LNCAP (cell line): ENCODE measurements around the gene PTPN18.

Experiments used
- TF ChIP-seq, protein P1 (sequence below): fragments of 450-650 bp; IDR thresholded peaks from 2 replicates; pipeline ENCODE4 v1.5.1; 2017; ENCODE audit warnings: mild to moderate bottlenecking

Gene PTPN18

GRCh38 chr2:130374587-130375290 is 18.9 kb downstream of the PTPN18 start:
- TF ChIP-seq, protein P1, sequence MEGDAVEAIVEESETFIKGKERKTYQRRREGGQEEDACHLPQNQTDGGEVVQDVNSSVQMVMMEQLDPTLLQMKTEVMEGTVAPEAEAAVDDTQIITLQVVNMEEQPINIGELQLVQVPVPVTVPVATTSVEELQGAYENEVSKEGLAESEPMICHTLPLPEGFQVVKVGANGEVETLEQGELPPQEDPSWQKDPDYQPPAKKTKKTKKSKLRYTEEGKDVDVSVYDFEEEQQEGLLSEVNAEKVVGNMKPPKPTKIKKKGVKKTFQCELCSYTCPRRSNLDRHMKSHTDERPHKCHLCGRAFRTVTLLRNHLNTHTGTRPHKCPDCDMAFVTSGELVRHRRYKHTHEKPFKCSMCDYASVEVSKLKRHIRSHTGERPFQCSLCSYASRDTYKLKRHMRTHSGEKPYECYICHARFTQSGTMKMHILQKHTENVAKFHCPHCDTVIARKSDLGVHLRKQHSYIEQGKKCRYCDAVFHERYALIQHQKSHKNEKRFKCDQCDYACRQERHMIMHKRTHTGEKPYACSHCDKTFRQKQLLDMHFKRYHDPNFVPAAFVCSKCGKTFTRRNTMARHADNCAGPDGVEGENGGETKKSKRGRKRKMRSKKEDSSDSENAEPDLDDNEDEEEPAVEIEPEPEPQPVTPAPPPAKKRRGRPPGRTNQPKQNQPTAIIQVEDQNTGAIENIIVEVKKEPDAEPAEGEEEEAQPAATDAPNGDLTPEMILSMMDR, result no peak

DNA sequence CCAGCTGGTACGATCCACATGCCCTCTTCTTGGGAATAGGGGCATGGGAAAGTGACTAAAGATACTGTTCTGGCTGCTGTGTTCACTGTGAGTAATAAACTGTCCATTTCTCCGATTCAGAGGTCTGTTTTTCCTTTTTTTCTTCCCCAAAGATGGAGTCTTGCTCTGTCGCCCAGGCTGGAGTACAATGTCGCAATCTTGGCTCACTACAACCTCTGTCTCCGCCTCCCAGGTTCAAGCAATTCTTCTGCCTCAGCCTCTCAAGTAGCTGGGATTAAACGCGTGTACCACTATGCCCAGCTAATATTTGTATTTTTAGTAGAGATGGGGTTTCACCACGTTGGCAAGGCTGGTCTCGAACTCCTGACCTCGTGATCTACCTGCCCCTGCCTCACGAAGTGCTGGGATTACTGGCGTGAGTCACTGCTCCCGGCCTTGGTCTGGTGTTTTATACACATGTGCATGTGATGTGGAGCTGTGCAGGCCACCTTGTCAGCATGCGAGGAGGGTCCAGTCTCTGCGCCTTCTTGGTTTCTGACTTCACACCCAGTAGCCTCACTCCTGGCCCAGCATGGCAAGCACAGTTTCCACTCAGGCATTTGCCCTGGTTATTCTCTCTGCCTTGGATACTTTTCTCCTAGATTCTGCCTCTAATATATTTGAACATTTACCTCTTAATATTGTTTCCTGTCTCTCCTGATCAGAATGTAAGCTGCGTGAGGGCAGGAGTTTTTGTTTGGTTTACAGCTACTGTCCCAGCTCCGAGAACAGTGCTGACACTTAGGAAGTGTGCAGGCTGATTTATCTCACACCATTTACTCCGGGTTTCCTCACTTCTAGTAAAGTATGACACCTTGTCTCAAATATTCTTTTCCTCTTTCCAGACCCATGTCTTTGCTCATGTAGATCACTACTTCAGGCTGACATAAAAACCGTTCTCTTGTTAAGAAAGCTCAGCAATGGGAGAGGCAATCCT is 19.7 kb downstream of the PTPN18 start:
- TF ChIP-seq, protein P1, result no peak

DNA sequence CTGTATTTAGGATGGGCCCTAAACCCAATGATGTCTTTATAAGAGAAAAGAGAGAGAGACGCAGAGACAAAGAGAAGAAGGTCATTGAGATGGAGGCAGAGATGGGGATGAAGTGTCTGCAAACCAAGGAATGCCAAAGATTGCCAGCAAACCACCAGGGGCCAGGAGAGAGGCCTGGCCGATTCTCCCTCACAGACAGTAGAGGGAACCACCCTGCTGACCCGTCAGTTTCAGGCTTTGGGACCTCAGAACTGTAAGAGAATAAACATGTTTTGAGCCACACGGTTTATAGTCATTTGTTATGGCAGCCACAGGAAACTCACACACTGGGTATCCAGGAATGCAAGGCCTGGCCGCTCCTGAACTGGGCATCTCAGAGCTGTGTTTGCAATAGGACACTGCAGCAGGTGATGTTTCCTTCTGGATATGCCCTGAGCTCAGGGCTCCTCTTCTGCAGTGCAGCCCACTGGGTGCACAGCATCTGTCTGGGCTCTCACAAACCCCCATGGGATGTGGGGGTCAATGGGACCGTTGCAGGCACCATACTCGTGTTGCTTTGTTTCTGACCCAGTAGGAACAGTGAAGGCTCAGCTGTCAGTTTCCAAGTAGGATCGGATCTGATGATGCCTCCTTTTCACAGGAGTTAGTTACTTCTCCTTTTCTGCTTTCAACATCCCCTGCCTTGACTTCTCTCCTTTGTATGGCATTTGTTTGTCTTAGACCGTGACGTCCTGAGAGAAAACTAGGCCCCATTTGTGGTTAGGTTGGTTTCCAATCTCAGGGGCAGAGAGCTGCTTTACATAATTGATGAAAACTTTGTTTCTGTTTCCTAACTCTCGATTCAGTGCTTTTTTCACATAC is 20.8 kb downstream of the PTPN18 start:
- TF ChIP-seq, protein P1, result no peak

DNA sequence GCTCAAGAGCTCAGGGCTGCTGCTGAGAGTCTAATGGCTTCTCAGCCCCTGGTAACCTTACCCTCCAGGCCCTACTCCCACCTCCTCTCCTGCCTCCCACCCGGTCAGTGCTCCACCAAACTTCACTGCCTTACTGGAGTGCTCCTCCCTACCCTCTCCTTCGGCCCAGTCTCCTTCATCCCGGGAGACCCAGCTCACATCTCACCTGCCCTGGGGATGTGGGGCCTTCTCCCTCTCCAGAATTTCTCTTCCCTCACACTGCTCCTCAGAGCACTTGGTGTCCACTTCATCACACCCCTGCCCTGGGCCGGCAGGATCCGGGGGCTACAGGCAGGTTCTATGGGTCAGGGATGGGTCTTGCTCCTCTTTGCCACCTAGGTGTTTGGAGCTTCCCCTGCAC is 21.6 kb downstream of the PTPN18 start:
- TF ChIP-seq, protein P1, result no peak

DNA sequence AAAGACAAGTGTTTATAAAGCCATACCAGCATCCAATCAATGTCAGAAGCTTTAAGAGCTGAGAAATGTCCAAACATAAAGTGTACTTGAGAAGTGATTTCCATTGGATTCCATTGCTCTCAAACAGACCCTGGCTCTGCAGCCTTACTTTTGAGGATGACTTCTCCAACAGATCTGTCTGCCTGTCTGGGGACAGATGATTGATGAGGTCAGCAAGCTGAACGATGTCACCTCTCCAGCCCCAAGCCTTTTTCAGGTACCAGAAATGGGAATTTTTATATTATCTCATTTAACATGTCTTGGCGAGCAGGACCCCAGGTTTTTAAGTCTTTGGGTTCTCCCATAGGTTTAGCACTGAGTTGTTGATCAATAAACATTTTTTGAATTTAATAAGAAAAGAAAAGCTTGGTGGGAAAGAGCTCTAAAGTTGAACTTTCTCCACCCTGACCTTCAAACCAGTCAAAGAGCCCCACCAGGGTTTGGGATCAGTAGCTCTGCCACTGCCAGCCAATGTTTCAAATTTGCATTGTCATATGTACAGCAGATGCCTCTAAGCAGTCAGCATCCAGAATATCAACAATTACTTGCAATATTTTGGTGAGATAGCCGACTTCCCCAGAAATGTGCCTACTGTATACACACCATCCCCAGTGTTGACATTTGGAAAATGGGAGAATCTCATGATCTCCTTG is 22.5 kb downstream of the PTPN18 start:
- TF ChIP-seq, protein P1, result no peak

DNA sequence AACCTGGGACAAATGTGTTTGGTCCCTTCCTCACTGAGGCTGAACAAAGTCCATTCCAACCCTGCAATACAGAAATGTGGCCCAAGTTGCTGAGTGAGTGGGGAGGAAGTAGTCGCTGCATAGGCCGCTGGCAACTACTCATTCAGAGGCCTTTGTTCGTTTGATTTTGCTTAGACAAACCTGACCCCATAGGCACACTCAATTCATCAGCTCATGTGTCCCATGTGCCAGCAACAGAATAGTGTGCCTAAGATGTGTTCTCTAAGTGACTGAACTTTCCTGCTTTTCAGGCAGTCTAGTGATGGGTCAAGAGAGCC is 23.0 kb downstream of the PTPN18 start:
- TF ChIP-seq, protein P1, result no peak
